Lower lobe of right lung (tissue), 2 donors: ENCODE measurements around the gene SFTA2. TPM values are rescaled to one million over a fixed set of nuclear protein-coding genes. Genes with fewer than 3 reads are reported as not detected.
"Not testable (repeated sequence)": the region's sequence is repeated elsewhere in the genome, so short reads cannot be mapped to it uniquely, and the experiment has no call there.

Experiments used
- ATAC-seq, 2 donors: fragments of 200-7000 bp; cut with Tn5 transposase; one replicate each; pipeline ENCODE4 v1.9.1; 2020 to 2022; ENCODE audit warnings: mild to moderate bottlenecking in 2 of 2, moderate library complexity in 2 of 2
- DNase-seq: peaks from one replicate; pipeline ENCODE4 v3.0.0-alpha.2; 2020
- H3K27ac ChIP-seq: fragments of 200-600 bp; one replicate; pipeline ENCODE4 v1.8.0; 2022
- H3K27me3 ChIP-seq: fragments of 200-600 bp; one replicate; pipeline ENCODE4 v1.8.0; 2022; ENCODE audit warnings: low read depth
- H3K36me3 ChIP-seq: fragments of 200-600 bp; one replicate; pipeline ENCODE4 v1.8.0; 2022; ENCODE audit warnings: mild to moderate bottlenecking
- H3K4me1 ChIP-seq: fragments of 200-600 bp; one replicate; pipeline ENCODE4 v1.8.0; 2022
- H3K4me3 ChIP-seq: fragments of 200-600 bp; one replicate; pipeline ENCODE4 v1.8.0; 2022; ENCODE audit warnings: mild to moderate bottlenecking
- H3K9me3 ChIP-seq: fragments of 200-600 bp; one replicate; pipeline ENCODE4 v1.8.0; 2022
- CTCF ChIP-seq: fragments of 200-600 bp; IDR thresholded peaks from one replicate; pipeline ENCODE4 v1.8.0; 2022; ENCODE audit warnings: antibody characterized with exemption, mild to moderate bottlenecking
- intact Hi-C: fragments of 100-400 bp; cut with DNase I; formaldehyde crosslinking; loops from one replicate; pipeline ENCODE4 v1.11.0; 2022
- total RNA-seq: library from RNA; stranded (reverse); fragmentation: NEBNext Ultra II Directional; extraction: Animal tissue kit (Norgen Biotek cat#: 25700); gene quantifications from one replicate; pipeline ENCODE4 v1.2.1, GENCODE V29; 2021
- donor health status: DM: no; HTN: yes; CAD: no; lungs with severe emphysema.

Gene SFTA2
- total RNA-seq, 1 donor from 2014 or later: 351 TPM

GRCh38 chr6:30908700-30909099 is 23.3 kb downstream of the SFTA2 start:
- peaks cover 18% of the 10 kb centered on the region for H3K4me1 ChIP-seq
- intact Hi-C loops: no loop called here
- ATAC-seq: no peak
- peak overlapping the region; percentile 56 for H3K27ac ChIP-seq
- no peak for DNase-seq
- H3K4me3 ChIP-seq: peak overlapping the region; percentile 69
- no peaks in the 10 kb centered on the region for H3K27me3 ChIP-seq
- no peaks in the 10 kb centered on the region for H3K9me3 ChIP-seq
- no peak for TF ChIP-seq CTCF
- peaks cover 36% of the 10 kb centered on the region for H3K36me3 ChIP-seq

GRCh38 chr6:30907758-30908591 is 24.0 kb downstream of the SFTA2 start, which contains the start of gene GTF2H4:
Gene GTF2H4, plus strand, starts transcription at chr6:30908207.
- H3K9me3 ChIP-seq: no peaks in the 10 kb centered on the region
- peak; percentile 98 to 99 for ATAC-seq
- peak within 1 kb of the TSS; percentile 56 for H3K27ac ChIP-seq
- peaks cover 36% of the 10 kb centered on the region for H3K36me3 ChIP-seq
- H3K4me1 ChIP-seq: peaks cover 12% of the 10 kb centered on the region
- no peaks in the 10 kb centered on the region for H3K27me3 ChIP-seq
- TF ChIP-seq CTCF: no peak
- DNase-seq: peak; percentile 97
- intact Hi-C loops: no loop called here
- H3K4me3 ChIP-seq: peak within 1 kb of the TSS; percentile 69

- H3K27ac ChIP-seq: peak overlapping the region; percentile 37
Measured at GRCh38 chr6:30907290-30907757, 24.6 kb downstream of the SFTA2 start.

GRCh38 chr6:30903236-30903635 is 28.7 kb downstream of the SFTA2 start:
- intact Hi-C loops: no loop called here
- no peak overlapping the region for H3K27ac ChIP-seq
- ATAC-seq: no peak
- TF ChIP-seq CTCF: no peak
- no peaks in the 10 kb centered on the region for H3K9me3 ChIP-seq
- no peaks in the 10 kb centered on the region for H3K4me1 ChIP-seq
- DNase-seq: no peak
- H3K27me3 ChIP-seq: no peaks in the 10 kb centered on the region
- peaks cover 13% of the 10 kb centered on the region for H3K36me3 ChIP-seq
- no peak overlapping the region for H3K4me3 ChIP-seq

More at GRCh38 chr6:30907290-30907757, 24.6 kb downstream of the SFTA2 start:
- ATAC-seq, DNase-seq, intact Hi-C loops, H3K9me3 ChIP-seq, H3K27me3 ChIP-seq: not testable (repeated sequence)
- H3K4me3 ChIP-seq: peak overlapping the region; percentile 69
- H3K36me3 ChIP-seq: peaks cover 29% of the 10 kb centered on the region
- peaks cover 12% of the 10 kb centered on the region for H3K4me1 ChIP-seq

GRCh38 chr6:30902709-30903108 is 29.3 kb downstream of the SFTA2 start:
- Histone ChIP-seq H3K9me3 (no peaks in the 10 kb centered on the region), H3K27me3 (no peaks in the 10 kb centered on the region), H3K4me3 (no peak overlapping the region), H3K27ac (no peak overlapping the region), H3K4me1 (no peaks in the 10 kb centered on the region), H3K36me3 (peaks cover 18% of the 10 kb centered on the region)
- intact Hi-C loops: no loop called here
- no peak for TF ChIP-seq CTCF
- ATAC-seq: no peak
- DNase-seq: no peak

- ATAC-seq, intact Hi-C loops, H3K9me3 ChIP-seq, H3K27ac ChIP-seq, H3K27me3 ChIP-seq, H3K4me3 ChIP-seq, H3K4me1 ChIP-seq: not testable (repeated sequence)
- DNase-seq: peak; percentile 17
- H3K36me3 ChIP-seq: peaks cover 23% of the 10 kb centered on the region
Measured at GRCh38 chr6:30902196-30902595, 29.8 kb downstream of the SFTA2 start.
